Left lung (tissue), 10 donors: Measurements from ENCODE around the gene THAP12. TPM values are rescaled to one million over a fixed set of nuclear protein-coding genes. Genes with fewer than 3 reads are reported as not detected.
"Not testable (repeated sequence)": the region's sequence is repeated elsewhere in the genome, so short reads cannot be mapped to it uniquely, and the experiment has no call there.

ENCODE experiments used
- ATAC-seq: fragments of 200-7000 bp; cut with Tn5 transposase; one replicate; pipeline ENCODE4 v1.9.1; 2020; ENCODE audit warnings: moderate library complexity
- DNase-seq, 4 donors: peaks; one replicate each; pipeline ENCODE4 v3.0.0-alpha.2; 2013 to 2020
- H3K27ac ChIP-seq, 2 donors: fragments of 200-600 bp; sonication (generic) in 1 of 2; one replicate each; pipeline versions ENCODE4 v1.5.0 to v1.8.0; 2020 to 2021
- H3K27me3 ChIP-seq, 2 donors: fragments of 200-600 bp; sonication (generic) in 1 of 2; one replicate each; pipeline versions ENCODE4 v1.5.0 to v1.8.0; 2020 to 2021
- H3K36me3 ChIP-seq, 2 donors: fragments of 200-600 bp; sonication (generic) in 1 of 2; one replicate each; pipeline versions ENCODE4 v1.5.0 to v1.8.0; 2020 to 2021
- H3K4me1 ChIP-seq, 2 donors: fragments of 200-600 bp; one replicate each; pipeline ENCODE4 v1.8.0; 2021
- H3K4me3 ChIP-seq, 2 donors: fragments of 200-600 bp; sonication (generic) in 1 of 2; one replicate each; pipeline versions ENCODE4 v1.5.0 to v1.8.0; 2020 to 2021; ENCODE audit warnings: mild to moderate bottlenecking in 1 of 2
- H3K9me3 ChIP-seq, 2 donors: fragments of 200-600 bp; sonication (generic) in 1 of 2; one replicate each; pipeline versions ENCODE4 v1.5.0 to v1.8.0; 2020 to 2021
- intact Hi-C, 2 donors: fragments of 100-400 bp; cut with DNase I; formaldehyde crosslinking; loops; one replicate each; pipeline versions ENCODE4 v1.11.2 to v1.14.2; 2022
- polyA plus RNA-seq, 6 donors: library from polyadenylated mRNA; unstranded; fragments of 120-200 nt; gene quantifications; one replicate each; pipeline ENCODE4 v1.2.1, GENCODE V29; 2013; ENCODE audit not compliant: insufficient read length in 6 of 6
- total RNA-seq, 2 donors: library from RNA; stranded (reverse); fragmentation: NEBNext Ultra II Directional; extraction: Animal tissue kit (Norgen Biotek cat#: 25700); gene quantifications; one replicate each; pipeline ENCODE4 v1.2.1, GENCODE V29; 2021
- TF ChIP-seq, protein P1 (sequence below), 2 donors: fragments of 200-600 bp; sonication (generic) in 1 of 2; IDR thresholded peaks; one replicate each; pipeline versions ENCODE4 v1.5.0 to v1.8.0; 2021; ENCODE audit warnings: antibody characterized with exemption in 2 of 2
- donor health status: DM: no; HTN: yes; CAD: no.
- donor health status: DM: no; HTN: no; CAD: no.

THAP12 gene
- total and polyA plus RNA-seq, 8 donors: 27.1 to 108 (median 94.6) TPM

DNA sequence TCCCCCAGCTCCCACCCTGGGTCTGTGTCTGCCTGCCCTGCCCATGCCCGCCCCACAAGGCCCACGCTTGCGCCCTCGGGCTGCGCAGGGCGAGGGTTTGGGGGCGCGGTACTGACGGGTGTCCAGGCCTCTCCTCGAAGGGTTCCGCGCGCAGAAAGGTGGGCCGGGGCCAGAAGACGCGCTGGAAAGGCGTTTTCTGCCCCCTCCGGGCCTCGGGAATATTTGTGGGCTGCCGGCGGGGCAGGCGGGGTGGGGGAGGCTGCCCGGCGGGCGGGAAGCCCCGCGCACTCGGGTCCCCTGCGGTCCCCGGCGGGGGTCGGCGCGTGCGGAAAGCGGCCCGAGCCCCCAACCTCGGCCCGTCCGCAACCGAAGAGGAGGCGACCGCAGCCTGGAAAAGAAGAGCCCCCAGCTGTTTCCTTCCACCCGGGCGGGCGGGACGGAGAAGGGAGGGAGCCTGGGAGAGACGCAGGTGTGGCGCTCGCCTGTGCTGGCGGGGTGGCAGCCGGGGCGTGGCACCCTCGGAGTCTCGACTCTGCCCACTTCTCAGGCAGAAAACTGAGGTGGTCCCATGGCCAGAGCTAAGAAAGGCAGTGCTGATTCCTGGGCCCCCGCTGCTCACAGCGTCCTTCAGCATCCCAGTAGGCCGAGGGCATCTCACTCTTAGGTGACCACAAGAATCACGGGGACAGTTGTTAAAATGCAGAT, 59.0 kb downstream of the THAP12 start:
- Histone ChIP-seq H3K27ac (no peak overlapping the region), H3K4me3 (peak overlapping the region; percentile 6 to 33), H3K9me3 (no peaks in the 10 kb centered on the region), H3K27me3 (peaks cover 5 to 33% of the 10 kb centered on the region in 2 donors), H3K4me1 (peaks cover 0 to 10% of the 10 kb centered on the region in 2 donors), H3K36me3 (no peaks in the 10 kb centered on the region)
- peak; percentile 22 for ATAC-seq
- TF ChIP-seq, protein P1, sequence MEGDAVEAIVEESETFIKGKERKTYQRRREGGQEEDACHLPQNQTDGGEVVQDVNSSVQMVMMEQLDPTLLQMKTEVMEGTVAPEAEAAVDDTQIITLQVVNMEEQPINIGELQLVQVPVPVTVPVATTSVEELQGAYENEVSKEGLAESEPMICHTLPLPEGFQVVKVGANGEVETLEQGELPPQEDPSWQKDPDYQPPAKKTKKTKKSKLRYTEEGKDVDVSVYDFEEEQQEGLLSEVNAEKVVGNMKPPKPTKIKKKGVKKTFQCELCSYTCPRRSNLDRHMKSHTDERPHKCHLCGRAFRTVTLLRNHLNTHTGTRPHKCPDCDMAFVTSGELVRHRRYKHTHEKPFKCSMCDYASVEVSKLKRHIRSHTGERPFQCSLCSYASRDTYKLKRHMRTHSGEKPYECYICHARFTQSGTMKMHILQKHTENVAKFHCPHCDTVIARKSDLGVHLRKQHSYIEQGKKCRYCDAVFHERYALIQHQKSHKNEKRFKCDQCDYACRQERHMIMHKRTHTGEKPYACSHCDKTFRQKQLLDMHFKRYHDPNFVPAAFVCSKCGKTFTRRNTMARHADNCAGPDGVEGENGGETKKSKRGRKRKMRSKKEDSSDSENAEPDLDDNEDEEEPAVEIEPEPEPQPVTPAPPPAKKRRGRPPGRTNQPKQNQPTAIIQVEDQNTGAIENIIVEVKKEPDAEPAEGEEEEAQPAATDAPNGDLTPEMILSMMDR (IDR thresholded peaks at IDR 0.05): no peak
- no peak for DNase-seq
- intact Hi-C loops: no loop called here

DNA sequence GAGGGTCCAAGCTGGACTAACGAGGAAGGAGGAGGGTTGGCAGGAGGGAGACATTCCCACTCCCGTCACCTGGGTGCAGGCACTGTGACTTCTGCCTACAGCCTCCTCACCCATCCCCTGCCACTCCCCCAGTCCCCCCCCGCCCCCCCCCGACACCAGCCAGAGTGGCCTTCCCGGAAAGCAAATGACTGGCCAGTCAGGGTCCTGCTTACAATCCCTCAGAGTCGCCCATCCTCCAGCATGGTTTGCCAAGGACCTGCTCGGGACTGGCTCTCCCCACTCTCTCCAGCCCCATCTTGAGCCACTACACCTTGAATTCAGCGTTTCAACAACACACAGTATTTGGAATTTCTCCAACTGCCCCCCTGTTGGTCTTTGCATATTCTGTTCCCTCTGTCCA, 59.6 kb downstream of the THAP12 start:
- Histone ChIP-seq H3K36me3 (no peaks in the 10 kb centered on the region), H3K27me3 (peaks cover 5 to 33% of the 10 kb centered on the region in 2 donors), H3K4me1 (peaks cover 0 to 10% of the 10 kb centered on the region in 2 donors), H3K4me3 (peak overlapping the region in 1 of 2 donors; percentile 33), H3K9me3 (no peaks in the 10 kb centered on the region), H3K27ac (no peak overlapping the region)
- DNase-seq: no peak
- TF ChIP-seq, protein P1 (IDR thresholded peaks at IDR 0.05): no peak
- peak; percentile 15 for ATAC-seq
- intact Hi-C loops: no loop called here

DNA sequence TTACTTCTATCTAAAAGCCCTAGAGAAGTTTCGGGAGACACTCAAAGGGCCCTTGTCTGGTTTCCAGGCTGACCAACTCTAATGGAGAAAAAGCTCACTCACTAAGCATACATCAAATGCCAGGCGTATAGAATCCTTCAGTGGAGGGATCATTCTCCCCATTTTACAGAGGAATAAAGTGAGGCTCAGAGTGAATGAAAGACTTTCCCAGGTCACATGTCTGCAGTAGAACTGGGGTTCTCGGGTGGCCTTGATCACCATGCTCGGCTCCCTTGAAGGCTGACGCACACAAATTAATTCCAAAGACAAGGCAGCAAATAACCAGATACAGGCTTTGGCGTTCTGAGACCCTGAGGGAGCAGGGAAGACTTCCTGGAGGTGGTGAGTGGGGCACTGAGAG, 60.0 kb downstream of the THAP12 start:
- Histone ChIP-seq H3K27me3 (peaks cover 5 to 33% of the 10 kb centered on the region in 2 donors), H3K36me3 (no peaks in the 10 kb centered on the region), H3K9me3 (no peaks in the 10 kb centered on the region), H3K27ac (no peak overlapping the region), H3K4me1 (peaks cover 0 to 10% of the 10 kb centered on the region in 2 donors), H3K4me3 (no peak overlapping the region)
- TF ChIP-seq, protein P1 (IDR thresholded peaks at IDR 0.05): no peak
- intact Hi-C loops: no loop called here
- no peak for DNase-seq
- ATAC-seq: no peak

GRCh38 chr11:76319798-76320197, 61.1 kb downstream of the THAP12 start:
- H3K9me3 ChIP-seq, H3K4me3 ChIP-seq, ATAC-seq, H3K36me3 ChIP-seq, H3K27ac ChIP-seq, H3K4me1 ChIP-seq, DNase-seq: not testable (repeated sequence)
- H3K27me3 ChIP-seq: peaks cover 5 to 33% of the 10 kb centered on the region in 2 donors
- intact Hi-C loops: loop anchor here in 1 of 2 donors (5.0 to 10.0 kb wide), 2 partner anchors 112 to 415 kb away; partner anchors contain the start of gene WNT11

GRCh38 chr11:76318744-76319384, 62.1 kb downstream of the THAP12 start:
- intact Hi-C loops: loop anchor here in 1 of 2 donors (5.0 to 10.0 kb wide), 2 partner anchors 112 to 414 kb away; partner anchors contain the start of gene WNT11
- no peak overlapping the region for H3K4me3 ChIP-seq
- TF ChIP-seq, protein P1 (IDR thresholded peaks at IDR 0.05): peak; percentile 89
- H3K4me1 ChIP-seq: peaks cover 0 to 15% of the 10 kb centered on the region in 2 donors
- DNase-seq (peak; percentile 72 to 92 (median 84)), ATAC-seq (peak; percentile 94)
- no peak overlapping the region for H3K27ac ChIP-seq
- no peaks in the 10 kb centered on the region for H3K9me3 ChIP-seq
- H3K27me3 ChIP-seq: peaks cover 5 to 33% of the 10 kb centered on the region in 2 donors
- H3K36me3 ChIP-seq: no peaks in the 10 kb centered on the region
